Endothelial cell of umbilical vein (primary cell): Measurements from ENCODE around the gene PGBD5. TPM values are rescaled to one million over a fixed set of nuclear protein-coding genes. Genes with fewer than 3 reads are reported as not detected.

Experiments
- BruUV-seq: library from RNA; stranded (reverse); fragments of 400-500 nt; replicated peaks from 2 replicates; lab custom pipeline; 2021; lab: Mats Ljungman, UMichigan
- CTCF ChIA-PET: fragments of 300-600, 350-600 bp; sonication (Branson Sonifier 250); formaldehyde crosslinking; loops from one replicate; lab custom pipeline; 2021; ENCODE audit warnings: antibody characterized with exemption, inconsistent platforms; lab: Charles Lee
- POLR2A ChIA-PET: fragments of 300-600, 350-600 bp; sonication (Branson Sonifier 250); formaldehyde crosslinking; loops from one replicate; lab custom pipeline; 2021; ENCODE audit warnings: antibody characterized with exemption, inconsistent platforms; lab: Charles Lee
- DNase-seq: peaks from one replicate; pipeline ENCODE4 v3.0.0-alpha.2; 2011; ENCODE audit warnings: low read depth, low spot score
- FAIRE-seq: peaks from 2 replicates; lab custom pipeline; 2011; peaks lifted over from hg19 to GRCh38; lab: Jason Lieb, UNC
- H2AFZ ChIP-seq: 2 replicates; pipeline ENCODE4 v1.6.0; 2012; ENCODE audit warnings: low read depth, low read length, control low read depth, inconsistent platforms
- H3K27ac ChIP-seq: 2 replicates; pipeline ENCODE4 v1.5.1; 2011; ENCODE audit warnings: low read depth, mild to moderate bottlenecking, control low read depth, low read length, moderate library complexity; ENCODE audit not compliant: insufficient read depth
- H3K27me3 ChIP-seq, 2 experiments: 2 replicates each; pipeline versions ENCODE4 v1.6.0 to v1.6.1; 2011; ENCODE audit warnings: low read length in 2 of 2, mixed read lengths in 1 of 2; ENCODE audit not compliant: control insufficient read depth in 2 of 2, insufficient read depth in 2 of 2
- H3K36me3 ChIP-seq, 2 experiments: 2 replicates in 1 of 2; 3 replicates in 1 of 2; pipeline ENCODE4 v1.5.1; 2011; ENCODE audit warnings: low read length in 2 of 2, mild to moderate bottlenecking in 1 of 2, moderate library complexity in 1 of 2; ENCODE audit not compliant: control insufficient read depth in 2 of 2, insufficient read depth in 2 of 2; ENCODE audit errors: extremely low read depth in 1 of 2
- H3K4me1 ChIP-seq: 3 replicates; pipeline ENCODE4 v1.5.1; 2011; ENCODE audit warnings: mild to moderate bottlenecking, low read length; ENCODE audit not compliant: control insufficient read depth, insufficient read depth; ENCODE audit errors: extremely low read depth
- H3K4me2 ChIP-seq: 2 replicates; pipeline ENCODE4 v1.6.1; 2011; ENCODE audit warnings: low read length, control low read depth, mixed read lengths; ENCODE audit not compliant: insufficient read depth
- H3K4me3 ChIP-seq, 3 experiments: fragments of 200-600 bp in 1 of 3; sonication (generic), shearing (Covaris generic) in 1 of 3; replicated peaks in 1 of 3; 2 replicates each; pipeline ENCODE4 v1.5.1; 2011 to 2016; ENCODE audit warnings: control low read depth in 3 of 3, low read length in 3 of 3, mild to moderate bottlenecking in 2 of 3, inconsistent platforms in 1 of 3, low read depth in 1 of 3, moderate library complexity in 1 of 3; ENCODE audit not compliant: insufficient read depth in 1 of 3
- H3K79me2 ChIP-seq: 2 replicates; pipeline ENCODE4 v1.6.0; 2012; ENCODE audit warnings: low read length, inconsistent platforms; ENCODE audit not compliant: control insufficient read depth, insufficient read depth
- H3K9ac ChIP-seq: replicated peaks from 2 replicates; pipeline ENCODE3; 2011; ENCODE audit warnings: low read length, control low read depth; ENCODE audit not compliant: insufficient read depth; ENCODE audit errors: extremely low read depth
- H3K9me1 ChIP-seq: replicated peaks from 3 replicates; pipeline ENCODE4 v1.6.0; 2011; ENCODE audit warnings: mild to moderate bottlenecking, low read length; ENCODE audit not compliant: control insufficient read depth, insufficient read depth; ENCODE audit errors: extremely low read depth
- H3K9me3 ChIP-seq: replicated peaks from 2 replicates; pipeline ENCODE4 v1.5.1; 2012; ENCODE audit warnings: low read length, inconsistent platforms; ENCODE audit not compliant: control insufficient read depth, insufficient read depth
- H4K20me1 ChIP-seq: replicated peaks from 2 replicates; pipeline ENCODE3; 2011; ENCODE audit warnings: mild to moderate bottlenecking, low read length; ENCODE audit not compliant: control insufficient read depth, insufficient read depth; ENCODE audit errors: extremely low read depth
- CTCF ChIP-seq, 2 donors: IDR thresholded peaks; 1 replicate in 1 of 2; 2 replicates in 1 of 2; pipeline ENCODE4 v1.5.1; 2011; ENCODE audit warnings: low read length in 2 of 2, mild to moderate bottlenecking in 2 of 2, moderate library complexity in 2 of 2, control low read depth in 1 of 2, inconsistent platforms in 1 of 2, low read depth in 1 of 2; ENCODE audit not compliant: insufficient read depth in 1 of 2; ENCODE audit errors: extremely low read depth in 1 of 2
- EZH2 ChIP-seq: IDR thresholded peaks from 2 replicates; pipeline ENCODE4 v1.6.1; 2012; ENCODE audit warnings: borderline replicate concordance, low read depth, mild to moderate bottlenecking, moderate library complexity, low read length, inconsistent platforms; ENCODE audit not compliant: severe bottlenecking
- FOS ChIP-seq: IDR thresholded peaks from 2 replicates; pipeline ENCODE4 v1.6.1; 2011; ENCODE audit warnings: mild to moderate bottlenecking, low read length, moderate library complexity, borderline replicate concordance; ENCODE audit not compliant: insufficient read depth
- GATA2 ChIP-seq: IDR thresholded peaks from 2 replicates; pipeline ENCODE4 v1.7.0; 2011; ENCODE audit warnings: low read depth, mild to moderate bottlenecking, moderate library complexity, mixed read lengths, low read length; ENCODE audit not compliant: insufficient read length, insufficient read depth
- JUN ChIP-seq: IDR thresholded peaks from 2 replicates; pipeline ENCODE4 v1.6.1; 2011; ENCODE audit warnings: borderline replicate concordance, low read depth; ENCODE audit not compliant: insufficient read length, insufficient read depth
- MAX ChIP-seq: IDR thresholded peaks from 2 replicates; pipeline ENCODE4 v1.6.1; 2011; ENCODE audit not compliant: insufficient read depth, insufficient read length
- MYC ChIP-seq: IDR thresholded peaks from one replicate; pipeline ENCODE4 v1.6.1; 2011; ENCODE audit warnings: mild to moderate bottlenecking, low read depth, low read length
- POLR2A ChIP-seq: IDR thresholded peaks from 2 replicates; pipeline ENCODE4 v1.6.1; 2012; ENCODE audit warnings: low read depth, mild to moderate bottlenecking, control low read depth, low read length
- POLR2AphosphoS5 ChIP-seq: IDR thresholded peaks from 2 replicates; pipeline ENCODE4 v1.6.1; 2012; ENCODE audit warnings: low read depth, mild to moderate bottlenecking, control low read depth, low read length, moderate library complexity; ENCODE audit not compliant: insufficient read depth
- dilution Hi-C: fragments of 300-500 bp; cut with MboI; formaldehyde crosslinking; loops from one replicate; pipeline ENCODE4 v1.15.0; 2019; ENCODE audit warnings: low sequenced_read_pairs; ENCODE audit not compliant: extremely low pct_ligation_motif_present
- intact Hi-C: fragments of 100-400 bp; cut with micrococcal nuclease; formaldehyde crosslinking; loops from one replicate; pipeline ENCODE4 v1.10.0; 2022
- polyA plus RNA-seq, 4 experiments: library from polyadenylated mRNA; depleted of rRNA in 3 of 4; stranded (reverse) in 3 of 4; unstranded in 1 of 4; fragments of >200 nt; gene quantifications; 2 replicates each; pipeline versions ENCODE4 v1.2.1 to v1.2.3, GENCODE V29; 2011 to 2012; ENCODE audit warnings: missing spikeins in 1 of 4
- total RNA-seq: library from RNA; stranded (reverse); gene quantifications from 2 replicates; pipeline ENCODE4 v1.2.3, GENCODE V29; 2021

PGBD5 gene
- total and polyA plus RNA-seq, 2 donors (not counting 3 experiments of a cell fraction or from before 2014, with no cell fraction given), result 0.03 TPM; not detected in 1

GRCh38 chr1:230288641-230289349 lies 137.3 kb downstream of the PGBD5 start:
- DNase-seq (no peak), FAIRE-seq (no peak)
- H3K4me3 ChIP-seq, result no peak overlapping the region
- H4K20me1 ChIP-seq, result no peaks in the 10 kb centered on the region
- dilution Hi-C loops, result no loop called here
- H3K4me1 ChIP-seq, result no peaks in the 10 kb centered on the region
- no peak for TF ChIP-seq EZH2
- TF ChIP-seq POLR2AphosphoS5, result no peak
- TF ChIP-seq MAX, result no peak
- no peak for TF ChIP-seq CTCF (IDR thresholded peaks at IDR 0.05; ENCODE audit: extremely low read depth in 1 of 2, insufficient read depth in 1 of 2, low read depth in 1 of 2, low read length in 2 of 2)
- no peak for TF ChIP-seq GATA2
- no peak for TF ChIP-seq POLR2A
- no peak for TF ChIP-seq MYC
- TF ChIP-seq FOS, result no peak
- TF ChIP-seq JUN, result no peak
- H3K36me3 ChIP-seq, result no peaks in the 10 kb centered on the region
- H3K27me3 ChIP-seq, result peaks cover 0 to 4% of the 10 kb centered on the region in 2 experiments
- intact Hi-C loops, result no loop called here
- CTCF ChIA-PET, result interaction anchor here (1.2 to 1.9 kb wide), 2 partner anchors 15 to 628 kb away, joined by 3 to 4 read pairs; no protein-coding TSS in a partner anchor
- BruUV-seq, result no TSS peak
- no peak overlapping the region for H3K9ac ChIP-seq
- no peaks in the 10 kb centered on the region for H3K9me1 ChIP-seq
- no peaks in the 10 kb centered on the region for H3K79me2 ChIP-seq
- POLR2A ChIA-PET, result no interaction called here
- no peak overlapping the region for H3K4me2 ChIP-seq
- no peak overlapping the region for H3K27ac ChIP-seq
- H3K9me3 ChIP-seq, result no peaks in the 10 kb centered on the region
- no peak overlapping the region for H2AFZ ChIP-seq
